SHP77 treated with DMSO at 0.1 percent for 48 hours (cell line): Measurements from ENCODE around the gene NLRP12.
"Not testable (repeated sequence)": the region's sequence is repeated elsewhere in the genome, so short reads cannot be mapped to it uniquely, and the experiment has no call there.

Experiments used
- DNase-seq: peaks from one replicate; lab custom pipeline; 2025; lab: John Stamatoyannopoulos, UW

NLRP12 gene

DNA sequence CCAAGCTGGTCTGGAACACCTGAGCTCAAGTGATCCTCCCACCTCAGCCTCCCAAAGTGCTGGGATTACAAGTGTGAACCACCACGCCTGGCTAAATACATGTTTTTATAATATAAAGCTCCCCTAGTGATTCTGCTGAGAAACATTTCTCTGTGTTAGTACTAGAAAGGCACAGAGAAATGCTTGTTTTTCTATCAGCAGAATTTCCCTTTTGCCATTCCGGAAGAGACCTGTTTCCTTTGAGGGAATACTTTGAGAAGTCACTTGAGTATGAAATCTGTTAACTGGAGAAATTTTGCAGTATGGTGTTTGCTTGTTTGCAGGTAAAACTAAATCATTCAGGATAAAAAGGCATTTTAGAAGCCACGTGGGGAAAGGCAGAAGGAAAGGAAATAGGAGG, 4.4 kb upstream of the NLRP12 start:
- DNase-seq = no peak

DNA sequence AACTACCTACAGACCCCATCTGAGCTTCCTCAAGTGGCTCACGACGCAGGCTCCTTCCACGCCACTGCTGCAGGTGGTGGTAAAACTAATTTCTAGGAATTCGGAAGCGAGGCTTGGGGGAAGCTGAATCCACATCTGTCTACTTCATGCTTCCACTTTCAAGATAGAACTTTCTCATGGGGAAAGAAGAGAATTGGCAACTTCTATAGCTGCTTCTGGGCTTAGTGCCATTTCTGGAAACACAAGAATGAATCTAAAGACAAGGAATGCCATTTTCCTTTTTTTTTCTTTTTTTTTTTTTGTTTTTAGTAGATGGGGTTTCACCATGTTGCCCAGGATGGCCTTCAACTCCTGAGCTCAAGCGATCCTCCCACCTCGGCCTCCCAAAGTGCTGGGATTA, 2.8 kb upstream of the NLRP12 start:
- no peak for DNase-seq

DNA sequence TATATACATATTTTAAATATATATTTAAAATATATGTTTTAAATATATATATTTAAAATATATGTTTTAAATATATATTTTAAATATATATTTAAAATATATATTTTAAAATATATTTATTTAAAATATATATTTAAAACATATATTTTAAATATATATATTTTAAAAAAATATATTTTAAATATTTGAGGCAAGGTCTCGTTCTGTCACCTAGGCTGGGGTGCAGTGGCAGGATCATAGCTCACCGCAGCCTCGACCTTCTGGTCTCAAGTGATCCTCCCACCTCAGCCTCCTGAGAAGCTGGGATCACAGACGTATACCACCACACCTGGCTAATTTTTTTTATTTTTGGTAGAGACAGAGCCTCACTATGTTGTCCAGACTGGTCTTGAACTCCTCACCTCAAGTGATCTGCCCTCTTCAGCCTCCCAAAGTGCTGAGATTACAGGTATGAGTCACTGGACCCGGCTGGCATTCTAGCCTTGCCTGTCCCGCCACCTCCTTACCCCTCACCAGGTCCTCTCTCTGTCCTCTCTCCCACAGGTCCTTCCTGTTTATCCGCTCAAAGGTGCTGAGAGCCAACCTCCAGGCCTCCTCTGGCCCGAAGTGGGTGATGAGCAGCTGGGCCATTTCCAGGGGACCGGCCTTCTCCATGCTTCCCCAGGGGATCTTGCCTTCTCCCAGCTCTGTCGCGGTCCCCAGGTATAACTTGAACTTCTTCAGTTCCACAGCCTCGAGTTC, 564 bp downstream of the NLRP12 start:
- DNase-seq = no peak

DNA sequence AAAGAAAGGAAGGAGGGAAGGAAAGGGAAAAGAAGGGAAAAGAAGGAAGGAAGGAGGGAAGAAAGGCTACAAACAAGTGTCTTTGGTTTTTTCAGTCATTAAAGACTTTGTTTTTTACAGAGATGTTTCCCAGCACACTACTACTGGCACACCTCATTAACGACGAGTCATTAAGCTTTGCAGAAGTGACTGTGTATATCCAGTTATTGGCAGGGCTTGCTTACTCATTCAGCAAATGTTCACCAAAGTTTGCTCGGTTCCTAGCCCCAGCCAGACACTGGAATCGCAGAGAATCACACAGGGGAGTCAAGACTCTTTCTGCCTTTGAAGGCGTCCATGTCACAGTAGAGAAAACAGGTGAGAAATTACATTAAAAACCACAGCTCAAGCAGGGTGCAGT, 4.3 kb downstream of the NLRP12 start:
- DNase-seq = no peak

DNA sequence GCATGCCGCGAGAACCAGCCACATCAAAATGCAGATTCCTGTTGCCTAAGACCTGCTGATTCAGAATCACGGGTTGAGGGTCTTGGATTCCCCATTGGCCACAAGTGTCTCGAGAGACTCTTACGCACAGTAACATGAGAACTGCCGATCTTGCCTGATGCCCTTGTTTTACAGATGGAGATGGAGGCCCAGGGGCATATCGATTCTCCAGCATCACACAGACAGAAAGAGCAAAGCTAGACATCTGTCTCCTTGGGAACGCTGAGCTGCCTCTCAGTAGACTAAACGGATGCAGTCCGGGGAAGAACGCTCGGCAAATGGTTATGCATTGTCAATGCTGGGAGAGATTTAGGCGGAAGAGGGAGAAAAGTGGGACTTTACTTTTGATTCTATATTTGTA, 5.4 kb downstream of the NLRP12 start:
- DNase-seq = no peak

DNA sequence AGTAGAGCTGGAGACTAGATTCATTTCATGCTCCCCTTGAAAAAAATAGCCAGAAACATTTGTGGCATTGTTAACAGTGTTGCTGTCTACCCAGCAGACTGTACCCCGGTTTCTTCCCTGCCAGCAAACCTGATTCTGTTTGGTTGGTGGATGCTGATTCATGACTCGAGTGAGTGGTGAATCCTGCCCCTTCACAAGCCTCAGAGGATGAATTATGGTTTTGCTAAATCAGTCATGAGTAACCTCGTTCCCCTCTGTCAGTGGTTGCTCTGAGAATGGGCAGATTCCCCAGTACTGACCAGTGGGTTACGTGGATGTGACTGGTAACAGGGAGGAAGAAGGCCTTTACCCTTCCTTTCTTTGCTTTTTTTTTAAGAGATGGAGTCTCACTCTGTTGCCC, 10.1 kb downstream of the NLRP12 start:
- no peak for DNase-seq

DNA sequence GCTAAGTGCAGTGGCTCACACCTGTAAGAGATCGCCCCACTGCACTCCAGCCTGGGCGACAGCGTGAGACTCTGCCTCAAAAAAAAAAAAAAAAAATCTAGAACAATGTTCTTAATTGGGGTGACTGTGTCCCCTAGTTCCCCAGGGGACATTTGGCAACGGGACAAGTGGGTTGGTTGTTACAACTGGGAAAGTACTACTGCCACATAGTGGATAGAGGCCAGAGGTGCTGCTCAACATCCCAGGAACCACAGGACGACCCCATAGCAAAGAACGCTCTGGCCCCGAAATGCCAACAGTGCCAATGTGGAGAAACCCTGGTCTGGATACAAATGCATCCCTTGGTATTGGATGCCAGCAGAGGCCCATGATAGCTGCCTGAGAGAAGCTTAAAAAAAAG, 11.8 kb downstream of the NLRP12 start:
- no peak for DNase-seq

DNA sequence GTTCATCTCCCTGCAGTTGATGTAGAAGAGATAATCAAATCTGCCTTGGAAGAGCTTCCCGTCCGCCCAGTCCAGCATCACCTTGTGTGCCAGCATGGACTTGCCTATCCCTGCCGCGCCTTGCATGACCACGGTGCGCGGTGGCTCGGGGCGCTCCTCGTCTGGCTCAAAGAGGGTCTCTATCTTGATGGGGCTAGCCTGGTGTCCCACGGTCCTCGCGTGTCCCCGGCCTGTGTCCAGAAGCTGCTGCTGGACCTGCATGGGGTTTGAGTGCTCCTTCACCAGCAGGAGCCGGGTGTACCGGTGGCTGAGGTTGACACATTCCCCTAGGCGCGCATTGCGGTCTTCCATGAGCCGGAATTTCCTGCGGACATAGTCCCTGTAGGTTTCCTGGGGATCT, 13.2 kb downstream of the NLRP12 start:
- DNase-seq = no peak

DNA sequence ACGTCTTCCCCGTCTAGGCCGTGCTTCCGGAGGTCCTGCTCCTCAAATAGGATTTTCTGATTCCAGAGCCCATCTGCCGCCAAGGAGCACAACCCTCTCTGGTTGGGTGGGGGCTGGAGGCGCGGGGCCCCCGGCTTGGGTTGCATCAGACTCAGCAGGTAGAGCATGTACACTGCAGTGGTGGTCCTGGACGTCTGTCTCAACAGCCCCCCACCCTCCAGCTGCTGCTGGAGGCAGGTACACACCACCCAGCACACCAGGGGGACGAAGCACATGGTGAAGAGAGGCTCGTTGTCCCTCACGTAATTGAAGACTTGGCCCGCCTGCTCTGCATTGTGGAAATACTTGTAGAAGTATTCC, 13.9 kb downstream of the NLRP12 start:
- DNase-seq = no peak

DNA sequence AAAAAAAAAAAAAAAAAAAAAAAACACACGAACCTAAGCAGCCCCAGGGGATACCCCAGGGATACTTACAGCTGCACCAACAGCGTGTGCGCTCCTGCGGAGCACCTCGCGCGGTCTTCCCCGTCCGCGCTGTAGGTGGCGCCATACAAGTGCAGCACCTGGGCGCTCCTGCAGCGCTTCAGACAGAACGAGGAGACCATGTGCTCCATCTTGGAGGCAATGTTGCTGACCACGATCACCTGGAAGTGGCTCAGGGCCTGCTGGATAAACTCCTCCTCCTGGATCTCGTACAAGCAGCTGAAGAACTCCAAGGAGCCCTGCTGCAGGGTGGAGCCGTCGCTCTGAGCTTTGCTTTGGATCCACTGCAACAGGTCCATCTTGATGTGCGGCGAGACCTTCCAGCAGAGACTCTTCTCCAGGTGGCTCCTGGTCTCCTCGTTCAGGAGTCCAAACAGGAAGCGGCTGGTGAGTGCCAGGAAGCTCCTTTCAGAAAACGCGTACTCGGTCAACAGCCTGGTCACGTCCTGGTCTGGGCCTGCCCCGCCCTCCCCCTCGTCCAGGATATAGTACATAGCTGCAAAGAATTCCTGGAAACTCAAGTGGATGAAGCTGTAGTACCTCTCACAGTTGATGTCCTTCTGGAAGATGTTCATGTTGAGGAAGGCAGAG, 14.5 kb downstream of the NLRP12 start:
- no peak for DNase-seq

DNA sequence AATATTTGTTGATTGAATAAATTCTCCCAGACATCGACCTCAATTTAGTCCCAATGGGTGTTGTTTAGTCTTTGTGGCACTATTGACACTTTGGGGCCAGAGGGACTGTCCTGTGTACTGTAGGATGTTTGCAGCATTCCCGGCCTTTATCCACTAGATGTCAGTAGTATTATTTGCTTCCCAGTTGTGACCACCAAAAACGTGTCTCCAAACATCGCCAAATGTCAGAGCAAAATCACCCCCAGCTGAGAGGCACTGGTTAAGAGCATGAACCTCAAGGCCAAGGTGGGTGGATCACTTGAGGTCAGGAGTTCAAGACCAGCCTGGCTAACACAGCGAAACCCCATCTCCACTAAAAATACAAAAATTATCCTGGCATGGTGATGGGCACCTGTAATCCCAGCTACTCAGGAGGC, 15.4 kb downstream of the NLRP12 start:
- peak; percentile 30 for DNase-seq

DNA sequence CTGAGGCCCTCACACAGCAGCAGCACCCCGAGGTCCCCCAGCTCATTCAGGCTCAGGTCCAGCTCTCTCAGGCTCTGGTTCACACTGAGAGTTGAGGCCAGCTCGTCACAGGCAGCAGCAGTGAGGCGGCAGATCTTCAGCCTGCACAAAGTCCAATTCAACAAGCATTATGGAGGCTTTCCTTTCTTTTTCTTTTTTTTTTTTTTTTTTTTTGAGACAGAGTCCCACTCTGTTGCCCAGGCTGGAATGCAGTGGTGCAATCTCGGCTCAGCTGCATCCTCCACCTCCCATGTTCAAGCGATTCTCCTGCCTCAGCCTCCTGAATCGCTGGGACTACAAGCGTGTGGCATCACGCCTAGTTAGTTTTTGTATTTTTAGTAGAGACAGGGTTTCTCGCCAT, 22.9 kb downstream of the NLRP12 start:
- DNase-seq = no peak

DNA sequence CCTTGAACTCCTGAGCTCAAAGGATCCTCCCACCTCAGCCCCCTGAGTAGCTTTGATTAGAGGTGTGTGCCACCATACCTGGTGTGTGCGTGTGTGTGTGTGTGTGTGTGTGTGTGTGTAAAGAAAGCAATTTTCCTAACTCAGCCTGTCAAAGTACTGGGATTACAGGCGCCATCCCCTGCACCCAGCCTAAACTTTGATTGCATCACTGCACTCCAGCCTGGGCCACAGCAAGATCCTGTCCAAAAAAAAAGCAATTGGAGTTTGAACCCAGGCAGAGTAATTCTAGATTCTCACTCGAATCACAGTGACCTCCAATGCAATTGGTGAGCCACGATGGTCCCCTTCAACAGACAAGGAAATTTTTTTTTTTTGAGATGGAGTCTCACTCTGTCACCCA, 29.1 kb downstream of the NLRP12 start:
- DNase-seq = no peak

DNA sequence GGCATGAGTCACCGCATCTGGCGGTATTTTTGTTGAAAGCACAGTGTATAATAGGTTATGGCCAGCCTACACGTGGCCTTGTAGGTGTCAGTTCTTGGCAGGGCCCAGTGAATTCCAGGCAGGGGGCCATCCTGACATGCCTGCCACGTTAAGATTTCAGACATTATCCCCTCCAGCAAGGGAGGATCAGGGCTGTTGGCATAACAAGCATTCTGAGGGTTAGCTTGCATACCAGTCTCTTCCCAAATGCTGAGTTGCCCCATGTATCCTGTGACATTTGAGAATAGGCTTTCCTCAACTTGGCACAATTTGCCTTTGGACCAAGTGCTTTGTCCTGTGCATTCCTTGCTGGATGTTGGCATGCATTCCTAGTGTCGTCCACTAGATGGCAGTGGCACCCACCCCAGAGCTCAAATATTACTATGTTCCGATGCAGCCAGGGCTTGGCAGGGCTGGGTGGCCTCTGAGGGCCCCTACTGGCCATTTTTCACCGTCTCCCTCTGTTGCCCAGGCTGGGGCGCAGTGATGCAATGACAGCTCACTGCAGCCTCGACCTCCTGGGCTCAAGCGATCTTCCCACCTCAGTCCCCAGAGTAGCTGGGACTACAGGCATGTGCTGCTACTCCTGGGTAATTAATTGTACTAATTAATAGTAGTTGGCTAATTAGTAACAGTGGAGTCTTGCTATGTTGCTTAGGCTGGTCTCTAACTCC, 31.2 kb downstream of the NLRP12 start:
- DNase-seq = peak; percentile 67

DNA sequence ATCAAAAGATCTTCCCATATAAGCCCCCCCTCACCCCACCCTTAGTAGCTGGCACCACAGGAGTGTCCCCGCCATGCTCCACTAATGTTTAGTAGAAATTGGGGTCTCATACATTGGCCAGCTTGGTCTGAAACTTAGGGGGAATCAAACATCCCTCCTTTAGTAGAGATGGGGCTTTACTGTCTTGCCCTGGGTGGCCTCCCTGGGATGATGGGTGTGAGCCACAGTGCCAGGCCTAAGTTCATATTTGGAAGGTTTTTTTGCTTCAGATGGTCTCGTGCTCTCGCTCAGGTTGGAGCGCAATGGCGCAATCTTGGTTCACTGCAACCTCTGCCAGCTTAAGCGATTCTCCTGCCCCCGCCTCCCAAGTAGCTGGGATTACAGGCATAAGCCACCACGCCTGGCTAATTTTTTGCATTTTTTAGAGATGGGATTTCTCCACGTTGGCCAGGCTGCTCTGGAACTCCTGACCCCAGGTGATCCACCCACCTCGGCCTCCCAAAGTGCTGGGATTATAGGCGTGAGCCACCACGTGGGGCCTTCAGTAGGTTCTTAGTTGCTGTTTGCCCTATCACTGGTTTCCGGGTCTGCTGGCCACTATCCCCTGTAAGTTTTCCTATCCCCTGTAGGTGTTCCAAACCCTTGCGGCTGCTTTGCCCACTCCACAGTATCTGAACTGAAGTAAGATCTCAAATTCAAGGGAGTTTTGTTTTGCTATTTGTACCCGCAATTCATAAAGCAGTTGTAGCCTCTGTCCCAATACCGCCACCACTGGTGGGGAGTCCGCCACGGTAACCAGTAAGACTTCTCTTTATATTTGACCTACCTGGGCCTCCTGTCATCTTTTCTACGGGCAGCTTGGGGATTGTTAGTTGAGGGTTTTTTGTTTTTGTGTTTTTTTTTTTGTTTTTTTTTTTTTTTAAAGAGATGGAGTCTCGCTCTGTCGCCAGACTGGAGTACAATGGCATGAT, 34.1 kb downstream of the NLRP12 start:
- no peak for DNase-seq

DNA sequence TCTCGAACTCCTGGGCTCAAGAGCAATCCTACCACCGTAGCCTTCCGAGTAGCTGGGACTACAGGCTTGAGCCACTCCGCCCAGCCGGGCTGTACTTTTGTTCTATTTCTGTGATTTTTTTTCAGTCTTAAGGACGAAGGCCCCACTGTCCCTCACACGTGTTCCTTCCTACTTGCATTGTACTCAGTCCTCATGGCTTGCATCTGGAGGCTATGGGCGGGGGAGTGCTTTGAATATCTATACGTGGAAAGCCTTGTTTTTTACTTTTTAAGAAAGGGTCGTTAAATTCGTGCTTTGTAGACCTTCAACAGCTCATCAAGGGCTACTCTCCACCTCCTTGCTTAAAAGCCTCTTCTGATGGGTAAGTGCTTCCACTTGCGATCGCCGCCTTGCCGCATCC, 36.8 kb downstream of the NLRP12 start:
- no peak for DNase-seq

DNA sequence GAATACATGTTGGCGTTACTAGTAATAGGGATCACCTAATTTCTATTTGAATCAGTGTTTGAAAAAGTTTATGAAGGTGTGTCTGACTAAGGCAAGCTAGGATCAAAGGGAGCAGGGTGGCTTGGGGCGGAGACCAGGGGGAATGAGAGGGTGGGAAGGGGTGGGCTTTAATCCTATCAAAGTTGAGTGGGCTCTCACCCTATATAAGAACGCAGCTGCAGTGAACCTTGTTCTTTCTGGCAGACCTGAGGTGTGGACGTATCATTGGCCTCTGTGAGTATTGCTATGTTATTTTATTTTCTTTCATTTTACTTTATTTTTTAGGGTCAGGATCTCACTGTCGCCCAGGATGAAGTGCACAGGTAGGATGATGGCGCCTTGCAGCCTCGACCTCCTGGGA, 37.4 kb downstream of the NLRP12 start:
- DNase-seq = no peak

DNA sequence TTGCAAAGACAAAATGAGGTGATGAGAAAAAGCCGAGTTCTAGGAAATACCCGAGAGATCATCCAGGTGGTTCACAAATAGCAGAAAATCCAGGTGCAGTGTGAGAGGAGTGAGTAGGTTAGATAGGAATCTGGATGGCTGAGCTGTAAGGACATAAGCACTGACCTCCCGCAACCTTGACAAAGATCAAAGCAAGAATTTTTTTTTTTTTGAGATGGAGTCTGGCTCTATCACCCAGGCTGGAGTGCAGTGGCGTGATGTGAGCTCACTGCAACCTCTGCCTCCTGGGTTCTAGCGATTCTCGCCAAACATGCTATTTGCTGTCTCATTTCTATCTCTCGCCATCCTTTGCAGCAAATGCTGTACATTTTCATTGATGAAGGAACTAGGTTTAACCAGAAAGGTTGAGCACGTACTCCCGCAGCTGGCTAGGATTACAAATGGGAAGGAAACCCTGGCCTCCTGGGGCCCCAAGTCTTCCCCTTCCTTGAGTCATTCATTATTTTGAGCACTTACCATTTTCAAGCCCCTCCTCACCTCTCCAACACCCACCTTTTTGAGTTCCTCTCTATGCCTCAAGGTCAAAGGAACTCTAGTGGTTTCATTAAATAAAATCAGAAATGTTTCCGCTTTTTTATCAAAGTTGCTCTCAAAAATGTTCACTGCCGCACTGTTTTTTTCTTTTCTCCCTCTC, 38.8 kb downstream of the NLRP12 start:
- no peak for DNase-seq

DNA sequence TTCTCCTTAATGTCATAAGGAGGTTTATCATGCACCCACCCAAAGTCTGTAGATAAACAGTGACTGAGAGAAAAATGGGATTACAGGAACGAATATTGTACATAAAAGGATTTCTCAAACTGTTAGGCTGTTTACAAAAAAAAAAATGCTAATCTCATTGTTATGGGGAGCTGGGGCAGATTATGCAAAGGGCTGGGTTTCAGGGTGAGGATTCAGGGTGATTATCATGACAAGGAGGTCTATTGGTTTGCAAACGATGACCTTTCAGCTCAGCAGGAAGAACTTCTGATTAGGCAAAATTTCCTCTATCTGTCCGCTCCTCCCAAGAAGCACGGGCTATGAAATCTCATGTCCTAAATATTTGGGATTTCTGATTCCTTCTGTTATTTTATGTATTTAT, 41.4 kb downstream of the NLRP12 start:
- DNase-seq = no peak

DNA sequence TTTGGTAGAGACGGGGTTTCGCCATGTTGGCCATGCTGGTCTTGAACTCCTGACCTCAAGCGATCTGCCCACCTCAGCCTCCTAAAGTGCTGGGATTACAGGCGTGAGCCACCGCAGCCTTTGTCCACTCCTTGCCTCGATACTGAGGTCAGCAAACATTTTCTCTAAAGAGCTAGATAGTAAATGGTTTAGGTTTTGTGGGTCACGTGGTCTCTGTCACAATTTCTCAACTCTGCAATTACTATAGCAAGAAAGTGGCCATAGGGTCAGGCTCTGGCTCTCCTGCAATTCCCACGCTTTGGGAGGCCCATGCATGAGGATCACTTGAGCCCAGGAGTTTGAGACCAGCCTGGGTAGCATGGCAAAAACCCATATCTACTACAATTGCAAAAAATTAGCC, 42.8 kb downstream of the NLRP12 start:
- DNase-seq = not testable (repeated sequence)

DNA sequence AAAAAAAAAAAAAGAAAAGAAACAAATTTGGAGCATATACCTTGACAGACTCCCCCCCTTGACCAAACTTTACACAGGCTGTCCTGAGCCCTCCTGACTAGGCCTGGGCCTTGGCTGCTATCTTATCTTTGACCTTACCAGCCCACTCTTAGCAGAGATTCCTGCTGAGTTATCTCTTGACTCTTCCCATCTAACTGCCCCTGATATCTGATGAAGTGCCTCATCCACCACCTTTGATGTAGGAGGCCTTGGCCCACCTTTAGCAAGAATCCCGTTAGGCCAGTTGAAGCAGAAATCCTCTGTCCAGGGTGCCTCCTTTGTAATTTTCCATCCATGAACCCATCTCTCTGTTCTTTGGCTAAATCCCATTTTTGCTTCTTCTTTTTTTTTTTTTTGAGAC, 43.6 kb downstream of the NLRP12 start:
- no peak for DNase-seq

DNA sequence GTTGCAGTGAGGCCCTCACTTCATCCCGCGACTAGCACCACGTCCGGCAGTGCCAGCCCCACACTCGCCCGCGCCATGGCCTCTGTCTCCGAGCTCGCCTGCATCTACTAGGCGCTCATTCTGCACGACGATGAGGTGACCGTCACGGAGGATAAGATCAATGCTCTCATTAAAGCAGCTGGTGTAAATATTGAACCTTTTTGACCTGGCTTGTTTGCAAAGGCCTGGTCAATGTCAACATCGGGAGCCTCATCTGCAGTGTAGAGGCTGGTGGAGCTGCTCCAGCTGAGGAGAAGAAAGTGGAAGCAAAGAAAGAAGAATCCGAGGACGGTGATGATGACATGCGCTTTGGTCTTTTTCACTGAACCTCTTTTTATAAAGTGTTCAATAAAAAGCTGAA, 48.6 kb downstream of the NLRP12 start:
- no peak for DNase-seq
